PFSK-1 (cell line): ENCODE data around the gene QSOX1.

ENCODE experiments used
- FOXP2 ChIP-seq: optimal IDR thresholded peaks from 2 replicates; pipeline ENCODE3; 2011; ENCODE audit warnings: borderline replicate concordance, control low read depth, inconsistent platforms; ENCODE audit not compliant: insufficient read depth; ENCODE audit errors: extremely low read length, extremely low read depth
- POLR2AphosphoS5 ChIP-seq: IDR thresholded peaks from 2 replicates; pipeline ENCODE4 v1.6.1; 2012; ENCODE audit warnings: low read depth, mild to moderate bottlenecking, control low read depth, low read length, moderate library complexity
- REST ChIP-seq, 2 experiments: IDR thresholded peaks; 2 replicates each; pipeline versions ENCODE4 v1.6.1 to v1.8.0; 2011 to 2012; ENCODE audit warnings: low read depth in 2 of 2, low read length in 2 of 2, control low read depth in 1 of 2, inconsistent platforms in 1 of 2, mild to moderate bottlenecking in 1 of 2, moderate library complexity in 1 of 2; ENCODE audit not compliant: insufficient read depth in 1 of 2
- SIN3A ChIP-seq: IDR thresholded peaks from 2 replicates; pipeline ENCODE4 v1.6.1; 2012; ENCODE audit warnings: mild to moderate bottlenecking, low read length, moderate library complexity, borderline replicate concordance; ENCODE audit not compliant: insufficient read depth
- TAF1 ChIP-seq: IDR thresholded peaks from 2 replicates; pipeline ENCODE4 v1.6.1; 2012; ENCODE audit warnings: low read length, control low read depth, borderline replicate concordance; ENCODE audit not compliant: insufficient read depth

DNA sequence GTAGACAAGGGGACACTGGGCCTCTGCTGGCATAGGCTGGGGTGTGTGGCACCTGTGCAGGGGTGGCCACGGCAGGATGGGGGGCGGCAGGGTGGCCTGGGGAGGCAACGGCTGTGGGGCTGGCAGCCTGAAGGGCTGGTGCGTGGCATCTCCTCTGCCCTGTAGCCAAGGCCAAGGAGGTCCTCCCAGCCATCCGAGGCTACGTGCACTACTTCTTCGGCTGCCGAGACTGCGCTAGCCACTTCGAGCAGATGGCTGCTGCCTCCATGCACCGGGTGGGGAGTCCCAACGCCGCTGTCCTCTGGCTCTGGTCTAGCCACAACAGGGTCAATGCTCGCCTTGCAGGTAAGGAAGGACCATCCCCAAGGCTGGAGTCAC, 39.4 kb downstream of the QSOX1 start:
- TF ChIP-seq POLR2AphosphoS5 = no peak
- TF ChIP-seq REST (IDR thresholded peaks at IDR 0.05; ENCODE audit: insufficient read depth in 1 of 2, low read depth in 2 of 2, low read length in 2 of 2) = no peak
- TF ChIP-seq TAF1 = no peak
- TF ChIP-seq SIN3A = no peak
- TF ChIP-seq FOXP2 = no peak
